HEK293T (cell line): Measurements from ENCODE around the gene SOX6.

Source experiments
- ARNT ChIP-seq: fragments of 450-650 bp; IDR thresholded peaks from 2 replicates; pipeline ENCODE4 v1.6.1; 2017; ENCODE audit warnings: mild to moderate bottlenecking
- BHLHE40 ChIP-seq: fragments of 450-650 bp; IDR thresholded peaks from 2 replicates; pipeline ENCODE4 v1.6.1; 2016; ENCODE audit warnings: mild to moderate bottlenecking, moderate library complexity, borderline replicate concordance
- FOXA1 ChIP-seq: fragments of 450-650 bp; IDR thresholded peaks from 2 replicates; pipeline ENCODE4 v1.6.1; 2016; ENCODE audit warnings: mild to moderate bottlenecking
- FOXK2 ChIP-seq: fragments of 450-650 bp; IDR thresholded peaks from 2 replicates; pipeline ENCODE4 v1.6.1; 2016; ENCODE audit warnings: mild to moderate bottlenecking
- FOXM1 ChIP-seq: fragments of 450-650 bp; IDR thresholded peaks from 2 replicates; pipeline ENCODE4 v1.6.1; 2017; ENCODE audit warnings: mild to moderate bottlenecking, borderline replicate concordance
- HDGF ChIP-seq: fragments of 450-650 bp; IDR thresholded peaks from 2 replicates; pipeline ENCODE4 v1.6.1; 2017; ENCODE audit warnings: antibody characterized with exemption, borderline replicate concordance
- LEF1 ChIP-seq: fragments of 450-650 bp; IDR thresholded peaks from 2 replicates; pipeline ENCODE4 v1.6.1; 2017; ENCODE audit warnings: mild to moderate bottlenecking, borderline replicate concordance
- NFRKB ChIP-seq: fragments of 450-650 bp; IDR thresholded peaks from 2 replicates; pipeline ENCODE4 v1.6.1; 2016; ENCODE audit warnings: mild to moderate bottlenecking, moderate library complexity
- SP1 ChIP-seq: fragments of 450-650 bp; IDR thresholded peaks from 2 replicates; pipeline ENCODE4 v1.6.1; 2017
- SUZ12 ChIP-seq: fragments of 450-650 bp; IDR thresholded peaks from 2 replicates; pipeline ENCODE4 v1.6.1; 2016; ENCODE audit warnings: mild to moderate bottlenecking
- TARDBP ChIP-seq: fragments of 450-650 bp; IDR thresholded peaks from 2 replicates; pipeline ENCODE4 v1.6.1; 2016

DNA sequence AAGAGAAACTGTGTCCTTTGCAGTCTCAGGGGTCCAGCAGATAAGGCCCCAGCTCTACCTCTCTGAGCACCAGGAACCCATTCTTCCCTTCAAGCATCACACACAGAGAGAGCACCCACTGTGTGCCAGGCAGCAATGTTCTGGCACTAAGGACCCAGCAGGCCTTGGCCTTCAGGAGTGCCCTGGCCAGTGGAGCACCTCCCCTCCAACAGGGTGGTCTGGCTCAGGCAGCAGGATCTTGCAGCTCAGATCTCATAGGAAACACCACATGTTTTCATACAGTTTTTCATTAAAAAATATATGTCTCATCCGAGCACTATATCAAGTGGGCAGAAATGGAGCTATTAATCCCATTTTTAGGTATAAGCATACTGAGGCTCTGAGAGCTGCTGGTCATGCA is 410.6 kb downstream of the SOX6 start:
- TF ChIP-seq FOXK2: no peak
- TF ChIP-seq FOXA1: no peak
- TF ChIP-seq ARNT: no peak
- TF ChIP-seq SP1: no peak
- no peak for TF ChIP-seq NFRKB
- no peak for TF ChIP-seq SUZ12
- no peak for TF ChIP-seq TARDBP
- no peak for TF ChIP-seq BHLHE40
- TF ChIP-seq LEF1: no peak
- TF ChIP-seq HDGF: no peak
- TF ChIP-seq FOXM1: no peak
